Measurements from ENCODE around the gene WDR90. TPM values are rescaled to one million over a fixed set of nuclear protein-coding genes. Genes with fewer than 3 reads are reported as not detected.

WDR90 gene
- total RNA-seq, 1 experiment from 2014 or later = 68.2 TPM

- TF ChIP-seq CTCF (conservative IDR thresholded peaks at IDR 0.05) = no peak
- H4K5ac ChIP-seq (ENCODE audit: insufficient read length, low read depth, low read length) = no peak overlapping the region
- Mint-ChIP-seq H3K9me3 (peaks cover 3% of the 10 kb centered on the region in 2 experiments; a peak in 2 of 5 replicates), H3K27ac (no peak overlapping the region), H3K4me1 (peaks cover 16 to 34% of the 10 kb centered on the region in 2 experiments), H3K36me3 (ENCODE audit: insufficient read depth in 1 of 3, low read depth in 3 of 3) (peaks cover 0 to 6% (median 1%) of the 10 kb centered on the region in 3 experiments; a peak in 4 of 7 replicates), H3K4me3 (peak overlapping the region; percentile 63 to 82; a peak in 2 of 5 replicates), H3K27me3 (ENCODE audit: low read depth) (peaks cover 2% of the 10 kb centered on the region; the same call in 1 of the 2 replicates)
- WGBS (ENCODE audit: extremely low coverage, insufficient read length, low lambda C conversion rate) = no CpG with 5 or more reads among the region's 22 CpGs
- peaks cover 15% of the 10 kb centered on the region for H3K23me2 ChIP-seq (ENCODE audit: insufficient read length, low read depth, low read length, poor library complexity, severe bottlenecking)
- no peak overlapping the region for H4K8ac ChIP-seq (replicated peaks; ENCODE audit: insufficient read length, low read depth, low read length)
- H3K56ac ChIP-seq (ENCODE audit: insufficient read length, low read depth, low read length) = no peak overlapping the region
- no peak overlapping the region for H3K9ac ChIP-seq (ENCODE audit: extremely low read depth, insufficient read length, low read length)
- H3K27me3 ChIP-seq (ENCODE audit: insufficient read depth, low read length) = no peaks in the 10 kb centered on the region
- no peak overlapping the region for H3K4ac ChIP-seq (ENCODE audit: low read depth, low read length)
- H2AFZ ChIP-seq (ENCODE audit: low read length) = no peak overlapping the region
- no peak for DNase-seq
- H3K4me2 ChIP-seq (ENCODE audit: insufficient read depth, insufficient read length, low read length) = no peak overlapping the region
- no peak overlapping the region for H2AK5ac ChIP-seq (ENCODE audit: insufficient read length, low read length)
- H3K79me1 ChIP-seq (ENCODE audit: insufficient read depth, low read depth, low read length, poor library complexity, severe bottlenecking) = no peaks in the 10 kb centered on the region
- H3T11ph ChIP-seq (ENCODE audit: low read length) = no peak overlapping the region
- H2BK5ac ChIP-seq (ENCODE audit: insufficient read length, low read length) = no peak overlapping the region
- peaks cover 2% of the 10 kb centered on the region; the same call in 1 of the 2 replicates for H3K79me2 ChIP-seq (ENCODE audit: insufficient read depth, low read length)
- no peak overlapping the region for H2BK120ac ChIP-seq (ENCODE audit: low read depth, low read length, poor library complexity, severe bottlenecking)
- H4K20me1 ChIP-seq (ENCODE audit: control insufficient read depth, insufficient read depth, insufficient read length) = no peaks in the 10 kb centered on the region
- H3K23ac ChIP-seq (ENCODE audit: insufficient read length, low read depth, low read length) = no peak overlapping the region
- no peak overlapping the region for H3K18ac ChIP-seq (ENCODE audit: insufficient read length, low read depth, low read length)
- H2BK15ac ChIP-seq (ENCODE audit: low read depth, low read length) = no peak overlapping the region
- no peak overlapping the region for H4K91ac ChIP-seq (ENCODE audit: insufficient read length, low read depth, low read length)
- no peaks in the 10 kb centered on the region; the same call in 1 of the 2 replicates for H3K4me1 ChIP-seq (ENCODE audit: insufficient read depth, low read length)
- H3K9me3 ChIP-seq (ENCODE audit: control insufficient read depth, low read depth, low read length) = no peaks in the 10 kb centered on the region
- H2BK20ac ChIP-seq (ENCODE audit: low read depth, low read length, poor library complexity, severe bottlenecking) = no peak overlapping the region
- no peak overlapping the region for H2BK12ac ChIP-seq (ENCODE audit: insufficient read length, low read depth, low read length)
- no peak overlapping the region for H3K27ac ChIP-seq (ENCODE audit: insufficient read length, low read depth, low read length)
- no peak overlapping the region for H3K14ac ChIP-seq (ENCODE audit: insufficient read depth, low read length)
Measured at GRCh38 chr16:634051-634670, 15.0 kb upstream of the WDR90 start.
